PC-9 (cell line): Measurements from ENCODE around the gene NAMPT. TPM values are rescaled to one million over a fixed set of nuclear protein-coding genes. Genes with fewer than 3 reads are reported as not detected.
A peak's percentile ranks its signal among the peaks of the same experiment; 100 is the strongest.
"Not testable (repeated sequence)": the region's sequence is repeated elsewhere in the genome, so short reads cannot be mapped to it uniquely, and the experiment has no call there.

Source experiments
- BruUV-seq: library from RNA; stranded (reverse); fragments of 400-500 nt; replicated peaks from 2 replicates; lab custom pipeline; 2021; lab: Mats Ljungman, UMichigan
- CTCF ChIA-PET: fragments of 300-600 bp; sonication (Branson Sonifier 250); formaldehyde crosslinking; loops from one replicate; lab custom pipeline; 2022; ENCODE audit warnings: antibody characterized with exemption; lab: Charles Lee
- POLR2A ChIA-PET: fragments of 300-600 bp; sonication (Branson Sonifier 250); formaldehyde crosslinking; loops from one replicate; lab custom pipeline; 2022; ENCODE audit warnings: antibody characterized with exemption; ENCODE audit not compliant: unreplicated experiment; lab: Charles Lee
- DNase-seq, 2 experiments: peaks; one replicate each; pipeline versions ENCODE4 v3.0.0 to v3.0.0-alpha.2; 2015 to 2022; ENCODE audit warnings: mixed read lengths in 1 of 2
- H2AFZ ChIP-seq: fragments of 200-600 bp; sonication (generic); 2 replicates; pipeline ENCODE4 v1.8.1; 2017; ENCODE audit warnings: antibody characterized with exemption
- H3F3A ChIP-seq: fragments of 200-600 bp; sonication (generic); 2 replicates; pipeline ENCODE4 v1.8.1; 2017; ENCODE audit warnings: antibody characterized with exemption, mild to moderate bottlenecking, low read depth; ENCODE audit not compliant: insufficient read depth
- H3K27ac ChIP-seq: fragments of 200-600 bp; sonication (generic); 2 replicates; pipeline ENCODE4 v1.6.1; 2016; ENCODE audit warnings: mixed run types
- H3K27me3 ChIP-seq: fragments of 200-600 bp; sonication (generic); 2 replicates; pipeline ENCODE4 v1.6.1; 2016; ENCODE audit warnings: low read depth, mixed run types; ENCODE audit not compliant: insufficient read depth
- H3K36me3 ChIP-seq: fragments of 200-600 bp; sonication (generic); 2 replicates; pipeline ENCODE4 v1.6.1; 2016; ENCODE audit warnings: low read depth, mixed run types
- H3K4me1 ChIP-seq: fragments of 200-600 bp; sonication (generic); replicated peaks from 2 replicates; pipeline ENCODE4 v1.6.1; 2016; ENCODE audit warnings: mixed run types; ENCODE audit not compliant: insufficient read depth
- H3K4me2 ChIP-seq: fragments of 200-600 bp; sonication (generic); 2 replicates; pipeline ENCODE4 v1.6.1; 2017; ENCODE audit warnings: mixed run types
- H3K4me3 ChIP-seq: fragments of 200-600 bp; sonication (generic); 2 replicates; pipeline ENCODE4 v1.6.1; 2016; ENCODE audit warnings: mixed run types
- H3K79me2 ChIP-seq: fragments of 200-600 bp; sonication (generic); 2 replicates; pipeline ENCODE4 v1.6.1; 2017; ENCODE audit warnings: low read depth, mixed run types
- H3K9me2 ChIP-seq: fragments of 200-600 bp; sonication (generic); 2 replicates; pipeline ENCODE4 v1.8.1; 2017; ENCODE audit warnings: mild to moderate bottlenecking; ENCODE audit not compliant: insufficient read depth
- H3K9me3 ChIP-seq: fragments of 200-600 bp; sonication (generic); 2 replicates; pipeline ENCODE4 v1.8.1; 2016; ENCODE audit warnings: low read depth; ENCODE audit not compliant: insufficient read depth
- H4K20me1 ChIP-seq: fragments of 200-600 bp; sonication (generic); 2 replicates; pipeline ENCODE4 v1.8.1; 2017; ENCODE audit not compliant: insufficient read depth
- EZH2 ChIP-seq: fragments of 200-600 bp; sonication (generic); IDR thresholded peaks from 2 replicates; pipeline ENCODE4 v1.8.0; 2017; ENCODE audit warnings: antibody characterized with exemption, low read depth
- intact Hi-C: fragments of 100-400 bp; cut with micrococcal nuclease; formaldehyde crosslinking; loops from one replicate; pipeline ENCODE4 v1.10.0; 2022; ENCODE audit not compliant: unreplicated experiment
- total RNA-seq: library from RNA; stranded (reverse); gene quantifications from 2 replicates; pipeline ENCODE4 v1.2.3, GENCODE V29; 2021
- TF ChIP-seq, protein P1 (sequence below): fragments of 200-600 bp; sonication (generic); conservative IDR thresholded peaks from 2 replicates; pipeline ENCODE4 v1.6.1; 2017; ENCODE audit warnings: mixed run types, antibody characterized with exemption, mild to moderate bottlenecking, moderate library complexity

The NAMPT gene
- total RNA-seq, 1 experiment from 2014 or later: 302 TPM

GRCh38 chr7:106215868-106216516 lies 68.8 kb downstream of the NAMPT start:
- Histone ChIP-seq H2AFZ (0 out of 2 replicates have a peak overlapping the region, but pooled peaks have one; percentile 17), H3F3A (peaks cover 19% of the 10 kb centered on the region), H3K27me3 (no peaks in the 10 kb centered on the region), H3K4me1 (peaks cover 36% of the 10 kb centered on the region), H3K36me3 (no peaks in the 10 kb centered on the region), H3K4me2 (peak overlapping the region; percentile 76), H3K9me3 (peaks cover 5% of the 10 kb centered on the region; the same call in 1 of the 2 replicates), H3K9me2 (no peaks in the 10 kb centered on the region), H3K4me3 (0 out of 2 replicates have a peak overlapping the region, but pooled peaks have one; percentile 8), H3K79me2 (no peaks in the 10 kb centered on the region), H3K27ac (peak overlapping the region; percentile 88), H4K20me1 (no peaks in the 10 kb centered on the region)
- POLR2A ChIA-PET: interaction anchor here (0.5 to 1.2 kb wide), 6 partner anchors 36 to 952 kb away, joined by 4 to 18 read pairs (median 6); partner anchors contain the start of gene NAMPT
- BruUV-seq: TSS peak; percentile 65
- CTCF ChIA-PET: interaction anchor here (0.6 to 1.4 kb wide), 5 partner anchors 37 to 454 kb away, joined by 3 to 7 read pairs (median 3); no protein-coding TSS in a partner anchor
- DNase-seq: no peak
- TF ChIP-seq, protein P1, sequence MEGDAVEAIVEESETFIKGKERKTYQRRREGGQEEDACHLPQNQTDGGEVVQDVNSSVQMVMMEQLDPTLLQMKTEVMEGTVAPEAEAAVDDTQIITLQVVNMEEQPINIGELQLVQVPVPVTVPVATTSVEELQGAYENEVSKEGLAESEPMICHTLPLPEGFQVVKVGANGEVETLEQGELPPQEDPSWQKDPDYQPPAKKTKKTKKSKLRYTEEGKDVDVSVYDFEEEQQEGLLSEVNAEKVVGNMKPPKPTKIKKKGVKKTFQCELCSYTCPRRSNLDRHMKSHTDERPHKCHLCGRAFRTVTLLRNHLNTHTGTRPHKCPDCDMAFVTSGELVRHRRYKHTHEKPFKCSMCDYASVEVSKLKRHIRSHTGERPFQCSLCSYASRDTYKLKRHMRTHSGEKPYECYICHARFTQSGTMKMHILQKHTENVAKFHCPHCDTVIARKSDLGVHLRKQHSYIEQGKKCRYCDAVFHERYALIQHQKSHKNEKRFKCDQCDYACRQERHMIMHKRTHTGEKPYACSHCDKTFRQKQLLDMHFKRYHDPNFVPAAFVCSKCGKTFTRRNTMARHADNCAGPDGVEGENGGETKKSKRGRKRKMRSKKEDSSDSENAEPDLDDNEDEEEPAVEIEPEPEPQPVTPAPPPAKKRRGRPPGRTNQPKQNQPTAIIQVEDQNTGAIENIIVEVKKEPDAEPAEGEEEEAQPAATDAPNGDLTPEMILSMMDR: no peak
- intact Hi-C loops: loop anchor here (2.0 kb wide), 1 partner anchor 67 kb away; no protein-coding TSS in a partner anchor

GRCh38 chr7:106208944-106209343 lies 75.8 kb downstream of the NAMPT start:
- POLR2A ChIA-PET, H4K20me1 ChIP-seq, H3K4me1 ChIP-seq, H3F3A ChIP-seq, H3K79me2 ChIP-seq, H3K27me3 ChIP-seq, CTCF ChIA-PET, H3K36me3 ChIP-seq, H3K4me3 ChIP-seq, H3K9me3 ChIP-seq, intact Hi-C loops, BruUV-seq, H2AFZ ChIP-seq, DNase-seq, H3K4me2 ChIP-seq, H3K9me2 ChIP-seq, H3K27ac ChIP-seq: not testable (repeated sequence)

- Histone ChIP-seq H3K36me3 (no peaks in the 10 kb centered on the region), H3K4me1 (no peaks in the 10 kb centered on the region), H3K9me2 (no peaks in the 10 kb centered on the region), H3F3A (no peaks in the 10 kb centered on the region), H3K27me3 (no peaks in the 10 kb centered on the region), H3K4me2 (no peak overlapping the region), H4K20me1 (no peaks in the 10 kb centered on the region), H3K79me2 (no peaks in the 10 kb centered on the region), H3K9me3 (no peaks in the 10 kb centered on the region; the same call in 1 of the 2 replicates), H3K27ac (no peak overlapping the region), H2AFZ (no peak overlapping the region), H3K4me3 (no peak overlapping the region)
- TF ChIP-seq EZH2: no peak
- TF ChIP-seq, protein P1: no peak
- no TSS peak for BruUV-seq
- intact Hi-C loops: no loop called here
- POLR2A ChIA-PET: interaction anchor here (0.7 kb wide), 1 partner anchor 40 kb away, joined by 4 read pairs; no protein-coding TSS in a partner anchor
- peak in 1 of 2 experiments; percentile 43 for DNase-seq
- CTCF ChIA-PET: no interaction called here
These were observed 77.8 kb downstream of the NAMPT start for GRCh38 chr7:106206826-106207541.
